K562 (cell line): Measurements from ENCODE around the gene CBL. TPM values are rescaled to one million over a fixed set of nuclear protein-coding genes. Genes with fewer than 3 reads are reported as not detected.

Experiments used
- ATF7 ChIP-seq: fragments of 450-650 bp; IDR thresholded peaks from 2 replicates; pipeline ENCODE4 v1.7.1; 2014; ENCODE audit warnings: mild to moderate bottlenecking, moderate library complexity
- BRD4 ChIP-seq: fragments of 200-600 bp; sonication (generic); IDR thresholded peaks from 2 replicates; pipeline ENCODE4 v1.6.1; 2017; ENCODE audit warnings: inconsistent platforms
- CREM ChIP-seq: IDR thresholded peaks from 2 replicates; pipeline ENCODE4 v1.6.1; 2014; ENCODE audit warnings: antibody characterized with exemption, low read depth
- CXXC5 ChIP-seq: fragments of 250-450 bp; sonication (Bioruptor Pico); IDR thresholded peaks from 2 replicates; pipeline ENCODE4 v1.8.0; 2022; ENCODE audit warnings: inconsistent platforms, mild to moderate bottlenecking, moderate library complexity
- FOXP4 ChIP-seq: sonication (generic); formaldehyde crosslinking; IDR thresholded peaks from 2 replicates; pipeline ENCODE4 v1.8.0; 2022; ENCODE audit warnings: mild to moderate bottlenecking, missing genetic modification reagents, borderline replicate concordance
- GABPA ChIP-seq: fragments of 200-800 bp; sonication (Bioruptor generic); conservative IDR thresholded peaks from 2 replicates; pipeline ENCODE4 v1.6.1; 2016; ENCODE audit warnings: low read depth, missing genetic modification characterization, missing compliant biosample characterization
- HDAC2 ChIP-seq: fragments of 450-650 bp; IDR thresholded peaks from 2 replicates; pipeline ENCODE4 v1.6.1; 2016; ENCODE audit warnings: mild to moderate bottlenecking
- IRF1 ChIP-seq: sonication (generic); formaldehyde crosslinking; IDR thresholded peaks from 2 replicates; pipeline ENCODE4 v1.8.0; 2022; ENCODE audit warnings: missing genetic modification reagents, mild to moderate bottlenecking, borderline replicate concordance
- MAZ ChIP-seq, 2 experiments: fragments of 450-650 bp in 1 of 2; sonication (generic) in 1 of 2; formaldehyde crosslinking; IDR thresholded peaks in 1 of 2; conservative IDR thresholded peaks in 1 of 2; 2 replicates each; pipeline versions ENCODE4 v1.4.0 to v1.5.0; 2020; ENCODE audit warnings: mild to moderate bottlenecking in 1 of 2, missing genetic modification reagents in 1 of 2
- NRF1 ChIP-seq, 2 experiments: fragments of 450-650 bp; IDR thresholded peaks in 1 of 2; conservative IDR thresholded peaks in 1 of 2; 2 replicates each; pipeline ENCODE4 v1.6.1; 2014; ENCODE audit warnings: mild to moderate bottlenecking in 2 of 2
- POLR2H ChIP-seq: IDR thresholded peaks from 2 replicates; pipeline ENCODE4 v1.6.1; 2016; ENCODE audit warnings: missing genetic modification characterization, low read depth, mild to moderate bottlenecking, control low read depth, missing compliant biosample characterization, moderate library complexity
- RCOR1 ChIP-seq, 2 experiments: IDR thresholded peaks; 2 replicates each; pipeline ENCODE4 v1.6.1; 2012; ENCODE audit warnings: low read depth in 2 of 2, low read length in 2 of 2, borderline replicate concordance in 1 of 2, improper control_type of control experiment in 1 of 2
- VEZF1 ChIP-seq: fragments of 200-800 bp; sonication (Bioruptor generic); IDR thresholded peaks from 2 replicates; pipeline ENCODE4 v1.6.1; 2017; ENCODE audit warnings: missing genetic modification characterization, missing compliant biosample characterization
- ZBED1 ChIP-seq: IDR thresholded peaks from 2 replicates; pipeline ENCODE4 v1.6.1; 2014
- ZNF609 ChIP-seq: sonication (generic); formaldehyde crosslinking; IDR thresholded peaks from 2 replicates; pipeline ENCODE4 v1.8.1; 2023; ENCODE audit warnings: missing genetic modification reagents, mild to moderate bottlenecking, borderline replicate concordance
- polyA plus RNA-seq, 8 experiments: library from polyadenylated mRNA; depleted of rRNA in 4 of 8; stranded (reverse) in 5 of 8; unstranded in 3 of 8; fragments of >200 nt; fragmentation: Nextera tagmentation in 2 of 8; fragmentation: Illumina TruSeq in 1 of 8; extraction: Ambion mirVana in 2 of 8; extraction: Trizol in 1 of 8; gene quantifications; 2 replicates each; pipeline versions ENCODE4 v1.2.1 to v1.2.3, GENCODE V29; 2011 to 2014; ENCODE audit warnings: inconsistent platforms in 1 of 8, missing spikeins in 1 of 8
- total RNA-seq, 7 experiments: library from RNA; depleted of rRNA in 6 of 7; stranded (reverse); fragments of >200 nt in 6 of 7; fragmentation: Illumina TruSeq in 2 of 7; extraction: Trizol in 2 of 7; gene quantifications; 2 replicates each; pipeline versions ENCODE4 v1.2.1 to v1.2.3, GENCODE V29; 2011 to 2021; ENCODE audit warnings: low replicate concordance in 1 of 7

Gene CBL
- total and polyA plus RNA-seq, 9 of the 15 experiments (the other 6 are each of a cell fraction or from before 2014, with no cell fraction given), result 3.2 to 24.9 (median 9.9) TPM

- 0 out of 2 replicates have a peak, but pooled peaks have one; percentile 29 for TF ChIP-seq ZNF609
- 0 out of 2 replicates have a peak, but pooled peaks have one; percentile 54 for TF ChIP-seq IRF1 (CRISPR knock-in tag)
- TF ChIP-seq CREM, result peak; percentile 97
- no peak for TF ChIP-seq HDAC2
- TF ChIP-seq ATF7, result peak; percentile 89
- TF ChIP-seq POLR2H (tag), result peak; percentile 84
- TF ChIP-seq GABPA, result peak; percentile 90
- peak; percentile 62 for TF ChIP-seq VEZF1 (CRISPR knock-in tag)
- TF ChIP-seq MAZ (CRISPR knock-in tag; conservative IDR thresholded peaks at IDR 0.05 in 1 of 2, IDR thresholded peaks at IDR 0.05 in 1 of 2), result peak in 1 of 2 experiments; percentile 52; a peak in 2 of 4 replicates
- peak; percentile 22; the same call in 1 of the 2 replicates for TF ChIP-seq CXXC5 (CRISPR knock-in tag)
- peak; percentile 90 for TF ChIP-seq FOXP4
- TF ChIP-seq NRF1 (conservative IDR thresholded peaks at IDR 0.05 in 1 of 2, IDR thresholded peaks at IDR 0.05 in 1 of 2), result peak; percentile 68 to 74
- TF ChIP-seq ZBED1, result no peak
- peak; percentile 48; the same call in 1 of the 2 replicates for TF ChIP-seq BRD4
- peak in 1 of 2 experiments; percentile 31; a peak in 2 of 4 replicates for TF ChIP-seq RCOR1 (IDR thresholded peaks at IDR 0.05; ENCODE audit: borderline replicate concordance in 1 of 2, low read depth in 2 of 2, low read length in 2 of 2)
These were observed 112.3 kb downstream of the CBL start (continued) for GRCh38 chr11:119318240-119319135.
